Measurements from ENCODE around the gene IFNA13. TPM values are rescaled to one million over a fixed set of nuclear protein-coding genes. Genes with fewer than 3 reads are reported as not detected.

IFNA13 gene
- total and polyA plus RNA-seq, 2 experiments from 2014 or later, result not detected

DNA sequence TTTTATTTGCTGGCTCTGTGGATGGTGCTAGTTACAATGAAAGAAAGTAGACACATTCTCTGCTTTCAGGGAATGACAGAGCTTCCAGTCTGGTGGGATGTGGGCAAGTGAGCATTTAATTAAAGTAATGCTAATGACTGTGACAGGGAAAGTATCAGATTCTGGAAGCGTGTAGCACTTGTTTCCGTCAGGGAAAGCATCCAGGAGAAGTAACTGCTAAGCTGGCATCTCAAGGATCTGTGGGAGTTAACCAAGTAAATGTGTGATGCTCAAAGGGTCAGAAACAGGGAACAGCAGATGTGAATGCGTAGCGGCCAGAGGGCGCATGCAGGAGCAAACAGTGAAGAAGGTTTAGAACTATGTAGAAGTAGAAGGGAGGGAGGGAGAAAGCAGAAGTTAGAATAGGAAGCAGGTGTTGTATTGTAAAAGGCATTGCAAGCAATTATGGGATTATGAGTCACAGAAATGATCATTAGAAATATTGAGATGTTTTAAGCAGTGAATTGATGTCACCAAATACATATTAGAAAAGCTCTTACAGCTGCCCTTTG is 44.9 kb downstream of the IFNA13 start:
- ATAC-seq (no peak), DNase-seq (ENCODE audit: low spot score) (no peak)
- Histone ChIP-seq H3K27me3 (ENCODE audit: insufficient read depth) (no peaks in the 10 kb centered on the region), H3F3A (replicated peaks; ENCODE audit: low read depth) (no peaks in the 10 kb centered on the region), H3K36me3 (ENCODE audit: insufficient read depth) (no peaks in the 10 kb centered on the region), H3K4me1 (ENCODE audit: insufficient read depth) (no peaks in the 10 kb centered on the region), H3K79me2 (replicated peaks; ENCODE audit: insufficient read depth) (no peaks in the 10 kb centered on the region), H4K20me1 (replicated peaks; ENCODE audit: insufficient read depth) (no peaks in the 10 kb centered on the region), H3K4me3 (no peak overlapping the region), H3K27ac (ENCODE audit: low read depth) (no peak overlapping the region), H2AFZ (no peak overlapping the region), H3K9me2 (ENCODE audit: insufficient read depth) (no peaks in the 10 kb centered on the region), H3K4me2 (no peak overlapping the region)
- Mint-ChIP-seq H3K27me3 (ENCODE audit: insufficient read depth, low read depth, poor library complexity) (no peaks in the 10 kb centered on the region), H3K9me3 (no peaks in the 10 kb centered on the region), H3K4me1 (peaks cover 5% of the 10 kb centered on the region; the same call in 2 of the 3 replicates), H3K4me3 (no peak overlapping the region), H3K27ac (no peak overlapping the region), H3K36me3 (ENCODE audit: low read depth) (no peaks in the 10 kb centered on the region; the same call in 2 of the 3 replicates)
- TF ChIP-seq NANOG (IDR thresholded peaks at IDR 0.05; ENCODE audit: borderline replicate concordance) (no peak), STAT1 (IDR thresholded peaks at IDR 0.05; ENCODE audit: unreplicated experiment) (no peak), EZH2 (IDR thresholded peaks at IDR 0.05; ENCODE audit: low read depth, unreplicated experiment) (no peak), EZH2phosphoT487 (IDR thresholded peaks at IDR 0.05; ENCODE audit: unreplicated experiment) (no peak), ETS1 (IDR thresholded peaks at IDR 0.05) (no peak), CREB1 (CRISPR knock-in tag; IDR thresholded peaks at IDR 0.05; ENCODE audit: low read depth) (no peak), ZNF331 (CRISPR knock-in tag; IDR thresholded peaks at IDR 0.05; ENCODE audit: low read depth) (no peak), REST (IDR thresholded peaks at IDR 0.05; ENCODE audit: unreplicated experiment) (no peak), ZNF114 (CRISPR knock-in tag; IDR thresholded peaks at IDR 0.05) (no peak)
- TF ChIP-seq, protein P1, sequence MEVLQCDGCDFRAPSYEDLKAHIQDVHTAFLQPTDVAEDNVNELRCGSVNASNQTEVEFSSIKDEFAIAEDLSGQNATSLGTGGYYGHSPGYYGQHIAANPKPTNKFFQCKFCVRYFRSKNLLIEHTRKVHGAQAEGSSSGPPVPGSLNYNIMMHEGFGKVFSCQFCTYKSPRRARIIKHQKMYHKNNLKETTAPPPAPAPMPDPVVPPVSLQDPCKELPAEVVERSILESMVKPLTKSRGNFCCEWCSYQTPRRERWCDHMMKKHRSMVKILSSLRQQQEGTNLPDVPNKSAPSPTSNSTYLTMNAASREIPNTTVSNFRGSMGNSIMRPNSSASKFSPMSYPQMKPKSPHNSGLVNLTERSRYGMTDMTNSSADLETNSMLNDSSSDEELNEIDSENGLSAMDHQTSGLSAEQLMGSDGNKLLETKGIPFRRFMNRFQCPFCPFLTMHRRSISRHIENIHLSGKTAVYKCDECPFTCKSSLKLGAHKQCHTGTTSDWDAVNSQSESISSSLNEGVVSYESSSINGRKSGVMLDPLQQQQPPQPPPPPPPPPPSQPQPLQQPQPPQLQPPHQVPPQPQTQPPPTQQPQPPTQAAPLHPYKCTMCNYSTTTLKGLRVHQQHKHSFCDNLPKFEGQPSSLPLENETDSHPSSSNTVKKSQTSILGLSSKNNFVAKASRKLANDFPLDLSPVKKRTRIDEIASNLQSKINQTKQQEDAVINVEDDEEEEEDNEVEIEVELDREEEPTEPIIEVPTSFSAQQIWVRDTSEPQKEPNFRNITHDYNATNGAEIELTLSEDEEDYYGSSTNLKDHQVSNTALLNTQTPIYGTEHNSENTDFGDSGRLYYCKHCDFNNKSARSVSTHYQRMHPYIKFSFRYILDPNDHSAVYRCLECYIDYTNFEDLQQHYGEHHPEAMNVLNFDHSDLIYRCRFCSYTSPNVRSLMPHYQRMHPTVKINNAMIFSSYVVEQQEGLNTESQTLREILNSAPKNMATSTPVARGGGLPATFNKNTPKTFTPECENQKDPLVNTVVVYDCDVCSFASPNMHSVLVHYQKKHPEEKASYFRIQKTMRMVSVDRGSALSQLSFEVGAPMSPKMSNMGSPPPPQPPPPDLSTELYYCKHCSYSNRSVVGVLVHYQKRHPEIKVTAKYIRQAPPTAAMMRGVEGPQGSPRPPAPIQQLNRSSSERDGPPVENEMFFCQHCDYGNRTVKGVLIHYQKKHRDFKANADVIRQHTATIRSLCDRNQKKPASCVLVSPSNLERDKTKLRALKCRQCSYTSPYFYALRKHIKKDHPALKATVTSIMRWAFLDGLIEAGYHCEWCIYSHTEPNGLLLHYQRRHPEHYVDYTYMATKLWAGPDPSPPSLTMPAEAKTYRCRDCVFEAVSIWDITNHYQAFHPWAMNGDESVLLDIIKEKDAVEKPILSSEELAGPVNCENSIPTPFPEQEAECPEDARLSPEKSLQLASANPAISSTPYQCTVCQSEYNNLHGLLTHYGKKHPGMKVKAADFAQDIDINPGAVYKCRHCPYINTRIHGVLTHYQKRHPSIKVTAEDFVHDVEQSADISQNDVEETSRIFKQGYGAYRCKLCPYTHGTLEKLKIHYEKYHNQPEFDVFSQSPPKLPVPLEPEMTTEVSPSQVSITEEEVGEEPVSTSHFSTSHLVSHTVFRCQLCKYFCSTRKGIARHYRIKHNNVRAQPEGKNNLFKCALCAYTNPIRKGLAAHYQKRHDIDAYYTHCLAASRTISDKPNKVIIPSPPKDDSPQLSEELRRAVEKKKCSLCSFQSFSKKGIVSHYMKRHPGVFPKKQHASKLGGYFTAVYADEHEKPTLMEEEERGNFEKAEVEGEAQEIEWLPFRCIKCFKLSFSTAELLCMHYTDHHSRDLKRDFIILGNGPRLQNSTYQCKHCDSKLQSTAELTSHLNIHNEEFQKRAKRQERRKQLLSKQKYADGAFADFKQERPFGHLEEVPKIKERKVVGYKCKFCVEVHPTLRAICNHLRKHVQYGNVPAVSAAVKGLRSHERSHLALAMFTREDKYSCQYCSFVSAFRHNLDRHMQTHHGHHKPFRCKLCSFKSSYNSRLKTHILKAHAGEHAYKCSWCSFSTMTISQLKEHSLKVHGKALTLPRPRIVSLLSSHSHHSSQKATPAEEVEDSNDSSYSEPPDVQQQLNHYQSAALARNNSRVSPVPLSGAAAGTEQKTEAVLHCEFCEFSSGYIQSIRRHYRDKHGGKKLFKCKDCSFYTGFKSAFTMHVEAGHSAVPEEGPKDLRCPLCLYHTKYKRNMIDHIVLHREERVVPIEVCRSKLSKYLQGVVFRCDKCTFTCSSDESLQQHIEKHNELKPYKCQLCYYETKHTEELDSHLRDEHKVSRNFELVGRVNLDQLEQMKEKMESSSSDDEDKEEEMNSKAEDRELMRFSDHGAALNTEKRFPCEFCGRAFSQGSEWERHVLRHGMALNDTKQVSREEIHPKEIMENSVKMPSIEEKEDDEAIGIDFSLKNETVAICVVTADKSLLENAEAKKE (CRISPR knock-in tag; IDR thresholded peaks at IDR 0.05), result no peak
